ENCODE data around the gene PRKAG2. TPM values are rescaled to one million over a fixed set of nuclear protein-coding genes. Genes with fewer than 3 reads are reported as not detected.

Gene PRKAG2
- total RNA-seq, 3 donors from 2014 or later: 32.3 to 56.6 (median 34.4) TPM

- intact Hi-C loops (cut with DNase I; ENCODE audit: low total_unique reads): no loop called here
- H3K27me3 ChIP-seq: no peaks in the 10 kb centered on the region
- TF ChIP-seq POLR2AphosphoS5 (IDR thresholded peaks at IDR 0.05): no peak
- no peak for TF ChIP-seq CTCF (IDR thresholded peaks at IDR 0.05)
- no peak for TF ChIP-seq POLR2A (IDR thresholded peaks at IDR 0.05)
Measured at GRCh38 chr7:151897161-151897731, 20.3 kb upstream of the PRKAG2 start.

GRCh38 chr7:151896486-151896885, 19.6 kb upstream of the PRKAG2 start:
- TF ChIP-seq POLR2AphosphoS5 (IDR thresholded peaks at IDR 0.05): no peak
- TF ChIP-seq CTCF (IDR thresholded peaks at IDR 0.05): no peak
- TF ChIP-seq POLR2A (IDR thresholded peaks at IDR 0.05): no peak
- Histone ChIP-seq H3K27me3 (peaks cover 0 to 1% of the 10 kb centered on the region in 2 donors), H3K9me3 (no peaks in the 10 kb centered on the region), H3K36me3 (no peaks in the 10 kb centered on the region), H3K27ac (no peak overlapping the region), H3K4me1 (no peaks in the 10 kb centered on the region), H3K4me3 (no peak overlapping the region)
- intact Hi-C loops (cut with DNase I; ENCODE audit: low total_unique reads): no loop called here
- DNase-seq (ENCODE audit: low spot score in 2 of 2): no peak

More at GRCh38 chr7:151897161-151897731, 20.3 kb upstream of the PRKAG2 start:
- no peak for DNase-seq (ENCODE audit: low spot score in 2 of 2)
- Histone ChIP-seq H3K4me1 (no peaks in the 10 kb centered on the region), H3K36me3 (no peaks in the 10 kb centered on the region), H3K9me3 (no peaks in the 10 kb centered on the region), H3K4me3 (peak overlapping the region in 2 of 3 donors; percentile 34 to 40), H3K27ac (no peak overlapping the region)

- Histone ChIP-seq H3K36me3 (no peaks in the 10 kb centered on the region), H3K9me3 (no peaks in the 10 kb centered on the region), H3K4me1 (no peaks in the 10 kb centered on the region), H3K4me3 (no peak overlapping the region), H3K27ac (peak overlapping the region in 1 of 2 donors; percentile 29), H3K27me3 (peaks cover 0 to 5% of the 10 kb centered on the region in 2 donors)
- no peak for DNase-seq (ENCODE audit: low spot score in 2 of 2)
- intact Hi-C loops (cut with DNase I; ENCODE audit: low total_unique reads): no loop called here
- no peak for TF ChIP-seq POLR2A (IDR thresholded peaks at IDR 0.05)
- no peak for TF ChIP-seq POLR2AphosphoS5 (IDR thresholded peaks at IDR 0.05)
- no peak for TF ChIP-seq CTCF (IDR thresholded peaks at IDR 0.05)
Measured at GRCh38 chr7:151896086-151896485, 19.2 kb upstream of the PRKAG2 start.

- intact Hi-C loops (cut with DNase I; ENCODE audit: low total_unique reads): no loop called here
- H3K9me3 ChIP-seq: no peaks in the 10 kb centered on the region
- no peak for DNase-seq (ENCODE audit: low spot score in 2 of 2)
- H3K4me1 ChIP-seq: no peaks in the 10 kb centered on the region
- H3K27ac ChIP-seq: peak overlapping the region in 1 of 2 donors; percentile 29
- no peaks in the 10 kb centered on the region for H3K36me3 ChIP-seq
- no peak for TF ChIP-seq CTCF (IDR thresholded peaks at IDR 0.05)
- no peak for TF ChIP-seq POLR2AphosphoS5 (IDR thresholded peaks at IDR 0.05)
- TF ChIP-seq POLR2A (IDR thresholded peaks at IDR 0.05): no peak
- peaks cover 0 to 8% of the 10 kb centered on the region in 2 donors for H3K27me3 ChIP-seq
- H3K4me3 ChIP-seq: no peak overlapping the region
Measured at GRCh38 chr7:151895631-151896031, 18.7 kb upstream of the PRKAG2 start.

GRCh38 chr7:151895008-151895630, 18.2 kb upstream of the PRKAG2 start:
- TF ChIP-seq CTCF (IDR thresholded peaks at IDR 0.05): no peak
- TF ChIP-seq POLR2A (IDR thresholded peaks at IDR 0.05): no peak
- TF ChIP-seq POLR2AphosphoS5 (IDR thresholded peaks at IDR 0.05): no peak
- H3K27me3 ChIP-seq: peaks cover 0 to 8% of the 10 kb centered on the region in 2 donors
- H3K27ac ChIP-seq: no peak overlapping the region
- no peak for DNase-seq (ENCODE audit: low spot score in 2 of 2)
- H3K4me1 ChIP-seq: no peaks in the 10 kb centered on the region
- H3K36me3 ChIP-seq: no peaks in the 10 kb centered on the region
- intact Hi-C loops (cut with DNase I; ENCODE audit: low total_unique reads): no loop called here
- H3K9me3 ChIP-seq: no peaks in the 10 kb centered on the region
- peak overlapping the region in 1 of 3 donors; percentile 7 for H3K4me3 ChIP-seq

All from breast epithelium (tissue), 4 donors.